Measurements from ENCODE around the gene GCLM.

The GCLM gene

GRCh38 chr1:93839307-93839706, 69.9 kb downstream of the GCLM start:
- no peak for TF ChIP-seq CTCF (IDR thresholded peaks at IDR 0.05)

GRCh38 chr1:93837961-93838360, 71.3 kb downstream of the GCLM start:
- TF ChIP-seq CTCF (IDR thresholded peaks at IDR 0.05): no peak

Data from LNCAP (cell line).